CD4-positive, alpha-beta T cell (primary cell): ENCODE results near the gene EIF5A2. TPM values are rescaled to one million over a fixed set of nuclear protein-coding genes. Genes with fewer than 3 reads are reported as not detected.

Source experiments
- ATAC-seq: fragments of 200-7000 bp; cut with Tn5 transposase; one replicate; pipeline ENCODE4 v1.10.0; 2022; ENCODE audit warnings: mild to moderate bottlenecking; ENCODE audit not compliant: poor library complexity
- CTCF ChIA-PET: fragments of 350-600 bp; sonication (Branson Sonifier 250); formaldehyde crosslinking; loops from one replicate; lab custom pipeline; 2021; ENCODE audit warnings: antibody characterized with exemption, inconsistent platforms; lab: Charles Lee
- POLR2A ChIA-PET: fragments of 350-600 bp; sonication (Branson Sonifier 250); formaldehyde crosslinking; loops from one replicate; lab custom pipeline; 2021; ENCODE audit warnings: antibody characterized with exemption, inconsistent platforms; lab: Charles Lee
- DNase-seq, 14 experiments: peaks; one replicate each; pipeline ENCODE4 v3.0.0-alpha.2; 2013 to 2020; ENCODE audit warnings: mixed read lengths in 2 of 14
- H3K27ac ChIP-seq, 2 donors: one replicate each; pipeline versions ENCODE4 v1.5.1 to v1.7.0; 2013; ENCODE audit warnings: low read length in 2 of 2, low read depth in 1 of 2, mild to moderate bottlenecking in 1 of 2
- H3K27me3 ChIP-seq, 2 experiments: 1 replicate in 1 of 2; 2 replicates in 1 of 2; pipeline versions ENCODE4 v1.6.1 to v1.7.0; 2013; ENCODE audit warnings: low read length in 2 of 2, control low read depth in 1 of 2, mild to moderate bottlenecking in 1 of 2, moderate library complexity in 1 of 2; ENCODE audit not compliant: insufficient read depth in 2 of 2, control insufficient read depth in 1 of 2
- H3K36me3 ChIP-seq: one replicate; pipeline ENCODE4 v1.6.1; 2013; ENCODE audit warnings: low read length, control low read depth; ENCODE audit not compliant: insufficient read depth
- H3K4me1 ChIP-seq: one replicate; pipeline ENCODE4 v1.6.1; 2013; ENCODE audit warnings: low read length, control low read depth; ENCODE audit not compliant: insufficient read depth
- H3K4me3 ChIP-seq: one replicate; pipeline ENCODE4 v1.5.1; 2013; ENCODE audit warnings: mild to moderate bottlenecking, low read length, moderate library complexity
- H3K9me3 ChIP-seq, 2 experiments: 1 replicate in 1 of 2; 2 replicates in 1 of 2; pipeline versions ENCODE4 v1.6.1 to v1.7.0; 2013; ENCODE audit warnings: low read length in 2 of 2, mild to moderate bottlenecking in 2 of 2, control low read depth in 1 of 2, moderate library complexity in 1 of 2; ENCODE audit not compliant: control insufficient read depth in 1 of 2, insufficient read depth in 1 of 2
- H3K27ac Mint-ChIP-seq: one replicate; pipeline ENCODE4 v1.8.0; 2020; ENCODE audit warnings: mixed read lengths
- H3K27me3 Mint-ChIP-seq: one replicate; pipeline ENCODE4 v1.8.0; 2021; ENCODE audit warnings: mixed read lengths
- H3K36me3 Mint-ChIP-seq: one replicate; pipeline ENCODE4 v1.8.0; 2021; ENCODE audit warnings: low read depth, mixed read lengths
- H3K4me1 Mint-ChIP-seq: one replicate; pipeline ENCODE4 v1.8.0; 2021; ENCODE audit warnings: low read depth, mixed read lengths
- H3K4me3 Mint-ChIP-seq: one replicate; pipeline ENCODE4 v1.8.0; 2020; ENCODE audit warnings: mild to moderate bottlenecking, mixed read lengths
- H3K9me3 Mint-ChIP-seq: one replicate; pipeline ENCODE4 v1.8.0; 2020; ENCODE audit warnings: mixed read lengths
- CTCF ChIP-seq: fragments of 200-600 bp; IDR thresholded peaks from one replicate; pipeline ENCODE4 v1.8.0; 2022; ENCODE audit warnings: antibody characterized with exemption, mild to moderate bottlenecking
- intact Hi-C, 2 experiments: fragments of 100-400 bp; cut with DNase I in 1 of 2; cut with micrococcal nuclease in 1 of 2; formaldehyde crosslinking; loops; one replicate each; pipeline versions ENCODE4 v1.15.1 to v1.9.0; 2023 to 2025; cut with DNase I, micrococcal nuclease
- total RNA-seq, 174 experiments: library from RNA in 2 of 174; stranded (reverse) in 2 of 174; gene quantifications; one replicate each; pipeline ENCODE4 v1.2.3 and lab custom pipeline; 2021 to 2026

Gene EIF5A2
- total RNA-seq, 2 experiments from 2014 or later, result 10.6 to 13.7 TPM

DNA sequence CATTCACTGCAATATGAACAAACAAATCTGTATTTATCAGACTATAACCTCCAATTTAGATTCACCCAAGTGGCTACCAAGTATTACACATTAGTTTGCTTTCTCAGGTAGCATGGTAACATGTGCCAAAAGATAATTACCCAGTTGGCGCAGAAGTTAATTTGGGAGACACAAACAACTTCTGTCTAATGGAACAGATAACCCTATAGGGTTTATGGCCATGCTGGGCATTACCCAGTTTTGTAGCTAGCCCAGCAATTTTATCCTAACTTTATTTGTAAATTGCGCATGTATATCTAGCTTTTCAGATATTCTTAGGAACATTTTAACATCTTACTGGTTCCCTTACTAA is 39.2 kb downstream of the EIF5A2 start:
- H3K36me3 Mint-ChIP-seq, result peaks cover 44% of the 10 kb centered on the region
- Histone ChIP-seq H3K9me3 (no peaks in the 10 kb centered on the region), H3K36me3 (peaks cover 32% of the 10 kb centered on the region), H3K27ac (peak overlapping the region; percentile 68 to 94), H3K4me3 (peak overlapping the region; percentile 84), H3K27me3 (no peaks in the 10 kb centered on the region), H3K4me1 (peaks cover 25% of the 10 kb centered on the region)
- DNase-seq (peak in 2 of 14 experiments; percentile 19 to 23), ATAC-seq (no peak)
- TF ChIP-seq CTCF, result no peak
- peak overlapping the region; percentile 93 for H3K27ac Mint-ChIP-seq
- peaks cover 3% of the 10 kb centered on the region for H3K9me3 Mint-ChIP-seq
- intact Hi-C loops, result loop anchor here in 1 of 2 experiments (10.0 kb wide), 1 partner anchor 684 kb away; the partner anchor contains the start of gene PHC3
- POLR2A ChIA-PET, result interaction anchor here (0.7 to 2.5 kb wide), 13 partner anchors 8 to 1105 kb away, joined by 3 to 75 read pairs (median 3); partner anchors contain the start of genes EIF5A2, MYNN, PRKCI and TERC
- H3K4me3 Mint-ChIP-seq, result peak overlapping the region; percentile 93
- H3K27me3 Mint-ChIP-seq, result no peaks in the 10 kb centered on the region
- H3K4me1 Mint-ChIP-seq, result peaks cover 32% of the 10 kb centered on the region
- CTCF ChIA-PET, result interaction anchor here (1.3 to 1.6 kb wide), 3 partner anchors 16 to 57 kb away, joined by 3 to 9 read pairs (median 5); partner anchors contain the start of gene EIF5A2

DNA sequence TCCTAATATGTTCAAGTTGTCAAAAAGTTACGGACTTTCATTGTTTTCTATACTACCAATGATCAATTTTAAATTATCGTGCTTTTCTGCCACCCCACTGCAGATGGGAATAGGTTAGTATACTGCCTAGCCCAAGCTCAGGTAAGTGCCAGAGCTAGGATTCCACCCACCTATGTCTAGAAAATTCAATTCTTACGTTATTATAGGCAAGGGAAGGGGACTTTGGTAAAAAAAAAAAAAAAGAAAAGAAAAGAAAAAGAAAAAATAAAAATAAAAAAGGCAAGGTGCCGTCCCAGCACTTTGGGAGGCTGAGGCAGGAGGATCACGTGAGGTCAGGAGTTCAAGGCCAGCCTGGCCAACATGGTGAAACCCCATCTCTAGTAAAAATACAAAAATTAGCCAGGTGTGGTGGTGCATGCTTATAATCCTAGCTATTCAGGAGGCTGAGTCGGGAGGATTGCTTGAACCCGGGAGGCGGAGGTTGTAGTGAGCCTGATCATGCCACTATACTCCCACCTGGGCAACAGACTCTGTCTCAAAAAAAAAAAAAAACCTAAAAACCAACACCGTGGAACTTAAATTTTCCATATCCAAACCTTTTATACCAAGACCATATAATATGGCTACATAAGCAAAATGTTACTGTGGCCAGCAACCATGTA is 39.7 kb downstream of the EIF5A2 start:
- intact Hi-C loops, result loop anchor here in 1 of 2 experiments (10.0 kb wide), 1 partner anchor 684 kb away; the partner anchor contains the start of gene PHC3
- ATAC-seq (no peak), DNase-seq (peak in 1 of 14 experiments; percentile 3)
- Mint-ChIP-seq H3K27me3 (no peaks in the 10 kb centered on the region), H3K4me1 (peaks cover 32% of the 10 kb centered on the region), H3K4me3 (peak overlapping the region; percentile 93), H3K27ac (peak overlapping the region; percentile 93), H3K36me3 (peaks cover 44% of the 10 kb centered on the region), H3K9me3 (no peaks in the 10 kb centered on the region)
- Histone ChIP-seq H3K4me3 (peak overlapping the region; percentile 84), H3K27me3 (no peaks in the 10 kb centered on the region), H3K27ac (peak overlapping the region in 1 of 2 donors; percentile 94), H3K9me3 (no peaks in the 10 kb centered on the region), H3K4me1 (peaks cover 25% of the 10 kb centered on the region), H3K36me3 (peaks cover 32% of the 10 kb centered on the region)
- ChIA-PET CTCF (interaction anchor here (0.6 to 1.6 kb wide), 4 partner anchors 22 to 384 kb away, joined by 3 to 9 read pairs (median 4); partner anchors contain the start of gene EIF5A2), POLR2A (interaction anchor here (0.6 to 2.5 kb wide), 9 partner anchors 8 to 1104 kb away, joined by 3 to 75 read pairs (median 3); partner anchors contain the start of genes EIF5A2 and MYNN)
- no peak for TF ChIP-seq CTCF

DNA sequence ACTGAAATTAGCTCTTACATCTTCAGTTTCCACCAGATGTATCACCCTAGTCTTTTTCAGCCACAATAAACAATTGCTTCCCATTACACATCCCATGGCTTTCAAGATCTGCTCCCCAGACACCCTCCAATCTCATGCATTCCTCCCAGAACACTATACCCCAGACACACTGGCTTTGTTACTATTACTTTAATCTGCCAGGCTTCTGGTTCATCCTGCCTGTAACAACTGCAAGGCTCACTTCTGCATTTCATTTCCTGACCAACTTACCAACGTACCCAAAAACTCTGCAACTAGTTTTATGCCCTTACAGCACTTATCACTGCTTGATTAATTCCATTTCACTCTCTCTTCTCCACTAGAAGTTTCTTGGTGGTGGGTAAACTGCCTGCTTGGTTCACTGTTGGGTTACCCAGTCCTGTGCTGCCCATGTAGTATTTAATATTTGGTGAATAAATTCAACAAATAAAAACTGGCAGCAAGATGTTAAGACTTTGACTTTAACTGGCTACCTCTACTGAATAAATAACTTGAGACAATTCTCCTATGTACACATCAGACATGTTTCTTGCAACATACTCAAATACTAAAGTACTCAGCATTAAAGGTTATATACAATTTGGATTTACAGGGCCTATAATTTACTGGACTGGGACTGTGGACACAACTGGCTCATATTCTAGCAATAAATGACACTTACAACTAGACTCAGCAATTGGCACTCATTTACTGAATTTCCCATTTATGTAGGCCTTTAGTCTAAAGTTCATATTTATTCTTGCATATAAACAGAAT is 41.1 kb downstream of the EIF5A2 start:
- Mint-ChIP-seq H3K9me3 (no peaks in the 10 kb centered on the region), H3K27me3 (no peaks in the 10 kb centered on the region), H3K27ac (peak overlapping the region; percentile 61), H3K36me3 (peaks cover 44% of the 10 kb centered on the region), H3K4me3 (peak overlapping the region; percentile 14), H3K4me1 (peaks cover 32% of the 10 kb centered on the region)
- H3K27ac ChIP-seq, result no peak overlapping the region
- ATAC-seq (no peak), DNase-seq (peak in 1 of 14 experiments; percentile 9)
- CTCF ChIA-PET, result interaction anchor here (0.6 kb wide), 1 partner anchor 592 kb away, joined by 3 read pairs; no protein-coding TSS in a partner anchor
- POLR2A ChIA-PET, result interaction anchor here (1.0 to 2.1 kb wide), 3 partner anchors 41 to 1103 kb away, joined by 3 to 16 read pairs (median 5); partner anchors contain the start of gene EIF5A2
- intact Hi-C loops, result loop anchor here in 1 of 2 experiments (10.0 kb wide), 1 partner anchor 683 kb away; the partner anchor contains the start of gene PHC3
- no peak for TF ChIP-seq CTCF
- H3K9me3 ChIP-seq, result no peaks in the 10 kb centered on the region
- H3K4me3 ChIP-seq, result no peak overlapping the region
- peaks cover 25% of the 10 kb centered on the region for H3K4me1 ChIP-seq
- no peaks in the 10 kb centered on the region for H3K27me3 ChIP-seq
- H3K36me3 ChIP-seq, result peaks cover 32% of the 10 kb centered on the region
